AG04450 (cell line): Measurements from ENCODE around the gene PML. TPM values are rescaled to one million over a fixed set of nuclear protein-coding genes. Genes with fewer than 3 reads are reported as not detected.

ENCODE experiments used
- CTCF ChIA-PET: fragments of 300-600, 350-600 bp; formaldehyde crosslinking; extraction: SDS; loops from one replicate; lab custom pipeline; 2022; ENCODE audit warnings: antibody characterized with exemption, inconsistent platforms; lab: Charles Lee
- POLR2A ChIA-PET: fragments of 350-600 bp; formaldehyde crosslinking; extraction: SDS; loops from one replicate; lab custom pipeline; 2021; ENCODE audit warnings: antibody characterized with exemption, inconsistent platforms; lab: Yijun Ruan, JAX
- DNase-seq: peaks from one replicate; pipeline ENCODE4 v3.0.0-alpha.2; 2011; ENCODE audit warnings: low read depth, low spot score
- H3K27ac ChIP-seq: one replicate; pipeline ENCODE4 v1.5.1; 2012; ENCODE audit warnings: low read depth, low read length, control low read depth
- H3K27me3 ChIP-seq: one replicate; pipeline ENCODE4 v1.6.0; 2012; ENCODE audit warnings: low read length; ENCODE audit not compliant: control insufficient read depth, insufficient read depth
- H3K4me3 ChIP-seq: 2 replicates; pipeline ENCODE4 v1.5.1; 2011; ENCODE audit warnings: mild to moderate bottlenecking, low read depth, low read length, control low read depth
- H3K9me3 ChIP-seq: 2 replicates; pipeline ENCODE4 v1.5.1; 2012; ENCODE audit warnings: low read length; ENCODE audit not compliant: control insufficient read depth, insufficient read depth
- polyA plus RNA-seq: library from polyadenylated mRNA; depleted of rRNA; stranded (reverse); fragments of >200 nt; gene quantifications from 2 replicates; pipeline ENCODE4 v1.2.3, GENCODE V29; 2011
- TF ChIP-seq, protein P1 (sequence below): IDR thresholded peaks from 2 replicates; pipeline ENCODE4 v1.5.1; 2011; ENCODE audit warnings: low read depth, low read length, control low read depth, inconsistent platforms

PML gene
- polyA plus RNA-seq, 1 experiment, result 7.6 TPM

DNA sequence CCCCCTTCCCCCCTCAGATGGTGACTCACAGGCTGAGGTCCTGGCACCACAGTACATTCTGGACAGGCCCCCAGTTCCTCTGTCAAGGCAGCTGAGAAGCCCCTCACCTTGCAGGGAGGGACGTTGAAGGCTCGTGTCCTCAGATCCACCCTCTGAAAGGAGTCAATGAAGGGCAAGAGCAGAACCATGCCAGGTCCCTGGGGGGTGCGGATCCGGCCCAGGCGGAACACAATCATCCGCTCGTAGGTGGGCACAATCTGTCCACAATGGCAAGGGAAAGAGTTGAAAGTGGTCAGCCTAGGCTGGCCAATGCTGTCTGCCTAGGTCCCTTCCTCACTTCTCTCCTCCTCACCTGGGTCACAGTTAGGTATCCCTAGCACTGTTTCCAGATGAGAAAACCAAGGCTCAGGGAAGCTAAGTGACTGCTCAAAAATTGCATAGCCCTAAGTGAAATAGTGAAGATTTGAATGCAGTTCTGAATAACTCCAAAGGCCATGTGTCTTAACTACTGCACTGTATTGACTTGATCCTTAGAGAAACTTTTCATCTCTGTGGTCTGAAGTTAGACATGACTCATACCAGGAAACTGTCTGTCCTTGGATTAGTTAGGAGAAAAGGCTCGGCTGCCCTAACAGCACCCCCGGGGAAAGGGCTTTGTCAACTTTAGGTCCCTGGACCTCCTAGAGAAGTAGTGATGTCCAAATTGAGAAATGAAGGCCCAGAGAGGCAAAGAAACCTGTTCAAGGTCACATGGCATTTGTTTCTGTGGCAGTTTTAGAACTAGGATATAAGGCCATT is 5.3 kb upstream of the PML start:
- CTCF ChIA-PET, result interaction anchor here (0.8 to 6.5 kb wide), 3 partner anchors 16 to 318 kb away, joined by 4 to 32 read pairs (median 5); no protein-coding TSS in a partner anchor

DNA sequence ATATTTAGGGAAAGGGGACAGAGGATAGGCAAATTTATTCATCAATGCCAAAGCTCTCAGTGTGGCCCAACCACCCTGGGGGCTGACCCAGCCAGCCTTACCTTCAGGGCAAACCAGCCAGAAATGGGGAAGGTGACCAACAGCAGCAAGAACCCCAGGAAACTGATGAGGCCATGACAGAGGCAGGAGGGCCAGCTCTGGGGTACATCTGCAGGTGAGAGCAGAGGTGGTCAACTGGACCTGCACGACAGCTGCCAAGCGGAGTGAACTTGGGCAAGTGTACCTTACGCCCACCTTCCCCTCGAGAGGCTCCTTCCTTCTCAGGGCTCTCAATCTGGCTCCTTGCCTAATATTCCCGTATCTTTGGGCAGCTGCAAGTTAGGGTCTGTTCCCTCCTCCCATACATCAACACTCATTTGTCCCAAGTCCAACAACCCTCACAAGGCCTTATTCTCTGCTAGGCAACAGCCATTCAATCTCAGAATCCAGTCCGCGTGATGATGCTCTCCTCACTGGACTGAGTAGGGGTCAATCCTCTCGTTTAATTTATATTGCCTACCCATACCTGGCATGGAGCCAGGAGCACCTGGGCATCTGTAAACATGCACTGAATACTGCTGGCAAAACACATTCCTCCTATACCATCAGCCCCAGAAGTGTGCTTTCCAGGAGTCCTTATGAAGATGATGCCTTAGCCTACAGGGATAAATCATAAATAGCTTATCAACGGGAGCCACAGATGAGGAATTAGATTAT is 4.1 kb upstream of the PML start:
- CTCF ChIA-PET, result interaction anchor here (6.5 kb wide), 1 partner anchor 17 kb away, joined by 32 read pairs; no protein-coding TSS in a partner anchor
- no peak overlapping the region for H3K4me3 ChIP-seq
- POLR2A ChIA-PET, result no interaction called here
- DNase-seq, result no peak
- H3K27me3 ChIP-seq, result no peaks in the 10 kb centered on the region
- TF ChIP-seq, protein P1, sequence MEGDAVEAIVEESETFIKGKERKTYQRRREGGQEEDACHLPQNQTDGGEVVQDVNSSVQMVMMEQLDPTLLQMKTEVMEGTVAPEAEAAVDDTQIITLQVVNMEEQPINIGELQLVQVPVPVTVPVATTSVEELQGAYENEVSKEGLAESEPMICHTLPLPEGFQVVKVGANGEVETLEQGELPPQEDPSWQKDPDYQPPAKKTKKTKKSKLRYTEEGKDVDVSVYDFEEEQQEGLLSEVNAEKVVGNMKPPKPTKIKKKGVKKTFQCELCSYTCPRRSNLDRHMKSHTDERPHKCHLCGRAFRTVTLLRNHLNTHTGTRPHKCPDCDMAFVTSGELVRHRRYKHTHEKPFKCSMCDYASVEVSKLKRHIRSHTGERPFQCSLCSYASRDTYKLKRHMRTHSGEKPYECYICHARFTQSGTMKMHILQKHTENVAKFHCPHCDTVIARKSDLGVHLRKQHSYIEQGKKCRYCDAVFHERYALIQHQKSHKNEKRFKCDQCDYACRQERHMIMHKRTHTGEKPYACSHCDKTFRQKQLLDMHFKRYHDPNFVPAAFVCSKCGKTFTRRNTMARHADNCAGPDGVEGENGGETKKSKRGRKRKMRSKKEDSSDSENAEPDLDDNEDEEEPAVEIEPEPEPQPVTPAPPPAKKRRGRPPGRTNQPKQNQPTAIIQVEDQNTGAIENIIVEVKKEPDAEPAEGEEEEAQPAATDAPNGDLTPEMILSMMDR, result no peak
- no peak overlapping the region for H3K27ac ChIP-seq
- H3K9me3 ChIP-seq, result no peaks in the 10 kb centered on the region; the same call in 1 of the 2 replicates

More for the DNA sequence above, 5.3 kb upstream of the PML start:
- Histone ChIP-seq H3K27me3 (no peaks in the 10 kb centered on the region), H3K4me3 (no peak overlapping the region), H3K27ac (peak overlapping the region; percentile 66), H3K9me3 (no peaks in the 10 kb centered on the region)
- POLR2A ChIA-PET, result no interaction called here
- peak; percentile 36 for DNase-seq
- TF ChIP-seq, protein P1, result no peak

DNA sequence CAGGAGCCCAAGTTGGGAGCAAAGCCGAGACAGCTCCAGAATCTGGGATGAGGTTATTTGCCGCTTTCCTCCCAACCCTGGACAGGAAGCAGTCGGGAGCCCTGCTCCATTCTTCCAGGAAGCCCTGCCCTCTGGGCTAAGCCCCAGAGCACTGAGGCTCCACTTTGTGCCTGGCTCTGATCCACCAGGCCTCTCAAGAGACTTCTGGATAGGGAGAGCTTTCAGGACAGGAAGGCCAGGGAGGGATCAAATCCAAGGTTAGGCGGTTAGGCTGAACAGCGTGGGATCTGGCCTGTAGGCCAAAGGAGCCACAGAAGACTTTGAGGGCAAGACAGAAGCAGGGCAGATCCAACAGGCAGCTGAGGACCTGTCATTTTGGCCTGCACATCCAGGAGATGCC is 3.3 kb upstream of the PML start:
- Histone ChIP-seq H3K27ac (no peak overlapping the region), H3K4me3 (peak overlapping the region; percentile 70), H3K27me3 (no peaks in the 10 kb centered on the region), H3K9me3 (no peaks in the 10 kb centered on the region; the same call in 1 of the 2 replicates)
- ChIA-PET POLR2A (no interaction called here), CTCF (interaction anchor here (6.5 kb wide), 1 partner anchor 18 kb away, joined by 32 read pairs; no protein-coding TSS in a partner anchor)
- no peak for DNase-seq
- TF ChIP-seq, protein P1, result no peak

DNA sequence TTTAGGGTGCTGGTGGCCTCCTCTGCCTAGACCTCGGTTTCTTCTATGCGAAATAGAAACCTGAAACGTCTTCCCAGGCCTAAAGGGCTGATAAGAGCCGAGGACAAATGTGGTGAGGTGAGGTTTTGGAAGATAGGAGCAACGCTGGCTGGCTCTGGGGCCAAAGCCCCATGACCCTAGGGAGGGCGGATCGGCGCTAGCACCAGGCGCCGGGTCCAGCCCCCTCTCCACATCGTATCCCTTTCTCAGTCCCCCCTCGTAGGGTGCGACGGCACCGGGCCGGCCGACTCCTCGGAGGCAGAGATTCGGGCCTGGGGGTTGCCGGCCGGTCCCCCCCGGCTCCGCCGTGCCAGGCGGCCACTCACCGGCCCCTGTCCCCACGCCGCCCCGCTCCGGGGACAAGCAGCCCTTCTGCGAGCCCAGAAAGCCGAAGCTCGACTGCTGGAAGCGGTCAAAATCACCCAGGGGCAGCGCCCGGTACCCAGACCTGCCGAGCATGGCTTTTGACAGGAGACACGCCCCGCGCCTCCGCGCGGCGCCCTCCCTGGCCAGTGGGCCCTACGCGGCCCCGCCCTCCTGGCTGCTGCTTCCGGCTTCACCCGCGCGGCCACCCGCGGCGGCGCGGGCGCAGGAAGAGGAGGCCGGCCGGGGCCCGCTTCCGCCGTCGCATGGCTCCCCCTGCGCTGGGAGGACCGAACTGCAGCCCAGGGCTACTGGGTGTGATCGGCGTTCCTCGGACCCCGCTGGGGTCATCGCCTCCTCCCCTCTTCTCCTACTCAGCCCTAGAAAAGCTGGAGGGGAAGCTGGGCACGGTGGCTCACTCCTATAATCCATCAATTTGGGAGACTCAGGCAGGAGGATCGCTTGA is 2.6 kb upstream of the PML start, which contains the start of gene STOML1:
Gene STOML1 (minus strand): TSS at position 570 of the 868 bp plus-strand sequence. CDS start 72 bp downstream, at position 498.
- H3K27ac ChIP-seq, result no peak within 1 kb of the TSS
- H3K4me3 ChIP-seq, result peak within 1 kb of the TSS; percentile 70
- no peaks in the 10 kb centered on the region for H3K27me3 ChIP-seq
- ChIA-PET CTCF (interaction anchor here (0.5 to 6.5 kb wide), 22 partner anchors 9 to 822 kb away, joined by 3 to 32 read pairs (median 4); no protein-coding TSS in a partner anchor), POLR2A (interaction anchor here (0.6 kb wide), 1 partner anchor 1616 kb away, joined by 3 read pairs; the partner anchor contains the start of gene HEXA)
- peak; percentile 72 for DNase-seq
- TF ChIP-seq, protein P1, result peak; percentile 78
- no peaks in the 10 kb centered on the region; the same call in 1 of the 2 replicates for H3K9me3 ChIP-seq
